HG02885 (cell line): ENCODE results near the gene PITRM1.
A peak's percentile ranks its signal among the peaks of the same experiment; 100 is the strongest.
"Not testable (repeated sequence)": the region's sequence is repeated elsewhere in the genome, so short reads cannot be mapped to it uniquely, and the experiment has no call there.

Experiments
- ATAC-seq: cut with Tn5 transposase; IDR thresholded peaks from one replicate; pipeline ENCODE4 v1.9.1; 2021; ENCODE audit warnings: mild to moderate bottlenecking; ENCODE audit not compliant: unreplicated experiment, poor library complexity

The PITRM1 gene, protein sequence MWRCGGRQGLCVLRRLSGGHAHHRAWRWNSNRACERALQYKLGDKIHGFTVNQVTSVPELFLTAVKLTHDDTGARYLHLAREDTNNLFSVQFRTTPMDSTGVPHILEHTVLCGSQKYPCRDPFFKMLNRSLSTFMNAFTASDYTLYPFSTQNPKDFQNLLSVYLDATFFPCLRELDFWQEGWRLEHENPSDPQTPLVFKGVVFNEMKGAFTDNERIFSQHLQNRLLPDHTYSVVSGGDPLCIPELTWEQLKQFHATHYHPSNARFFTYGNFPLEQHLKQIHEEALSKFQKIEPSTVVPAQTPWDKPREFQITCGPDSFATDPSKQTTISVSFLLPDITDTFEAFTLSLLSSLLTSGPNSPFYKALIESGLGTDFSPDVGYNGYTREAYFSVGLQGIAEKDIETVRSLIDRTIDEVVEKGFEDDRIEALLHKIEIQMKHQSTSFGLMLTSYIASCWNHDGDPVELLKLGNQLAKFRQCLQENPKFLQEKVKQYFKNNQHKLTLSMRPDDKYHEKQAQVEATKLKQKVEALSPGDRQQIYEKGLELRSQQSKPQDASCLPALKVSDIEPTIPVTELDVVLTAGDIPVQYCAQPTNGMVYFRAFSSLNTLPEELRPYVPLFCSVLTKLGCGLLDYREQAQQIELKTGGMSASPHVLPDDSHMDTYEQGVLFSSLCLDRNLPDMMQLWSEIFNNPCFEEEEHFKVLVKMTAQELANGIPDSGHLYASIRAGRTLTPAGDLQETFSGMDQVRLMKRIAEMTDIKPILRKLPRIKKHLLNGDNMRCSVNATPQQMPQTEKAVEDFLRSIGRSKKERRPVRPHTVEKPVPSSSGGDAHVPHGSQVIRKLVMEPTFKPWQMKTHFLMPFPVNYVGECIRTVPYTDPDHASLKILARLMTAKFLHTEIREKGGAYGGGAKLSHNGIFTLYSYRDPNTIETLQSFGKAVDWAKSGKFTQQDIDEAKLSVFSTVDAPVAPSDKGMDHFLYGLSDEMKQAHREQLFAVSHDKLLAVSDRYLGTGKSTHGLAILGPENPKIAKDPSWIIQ

DNA sequence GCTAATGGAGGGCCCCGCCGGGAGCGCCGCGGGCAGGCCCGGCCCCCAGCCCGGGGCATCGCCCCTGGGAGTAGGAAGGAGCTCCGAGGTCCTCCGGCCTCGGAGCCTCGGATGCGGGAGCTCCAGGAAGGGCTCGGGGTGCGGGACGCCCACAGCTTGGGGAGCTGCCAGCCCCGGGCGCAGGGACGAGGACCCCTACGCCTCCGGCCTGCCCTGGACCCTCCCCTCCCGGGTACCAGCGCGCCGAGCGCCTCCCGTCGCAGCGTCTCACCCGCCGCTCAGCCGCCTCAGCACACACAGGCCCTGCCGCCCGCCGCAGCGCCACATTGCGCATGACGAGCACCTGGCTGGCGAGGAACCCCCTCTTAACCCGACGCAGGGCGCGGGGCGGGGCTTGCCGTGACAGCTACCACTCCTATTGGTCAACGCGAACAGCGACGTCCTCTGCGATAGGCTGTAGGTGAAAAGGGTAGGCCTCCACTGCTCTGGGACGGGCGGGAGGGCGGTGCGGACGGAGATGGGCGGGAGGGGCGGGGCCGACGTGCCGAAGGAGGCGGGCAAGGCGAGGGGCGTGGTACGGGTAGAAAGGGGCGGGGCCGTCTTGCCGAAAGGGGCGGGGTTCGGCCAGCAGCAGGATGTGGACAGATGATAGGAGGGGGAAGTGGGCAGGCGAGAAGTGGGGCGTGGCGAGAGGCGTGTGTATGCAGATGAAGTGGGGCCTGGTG is at the start of gene PITRM1:
Gene PITRM1, minus strand, starts transcription at position 337 of the 725 bp plus-strand sequence. Its CDS starts 10 bp downstream, at position 327.
- ATAC-seq: peak; percentile 95

DNA sequence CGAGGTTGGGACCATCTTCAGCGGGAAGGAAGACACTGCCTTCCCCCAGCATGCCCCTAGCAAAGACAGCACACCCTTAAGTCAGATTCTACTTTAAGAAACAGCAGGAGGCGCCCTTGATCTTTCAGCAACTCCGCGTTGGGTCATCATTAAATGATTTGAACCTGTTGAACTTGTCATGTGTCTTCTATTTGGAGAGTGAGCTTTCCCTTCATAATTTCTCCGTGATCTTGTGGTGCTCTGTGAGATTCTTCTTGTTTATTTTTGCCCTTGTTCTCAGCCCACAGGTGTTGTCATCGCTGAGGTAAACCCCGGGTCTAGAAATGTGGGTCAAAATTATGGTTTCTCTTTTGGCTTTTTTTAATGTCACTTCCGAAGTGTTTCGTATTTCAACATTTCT is 49.5 kb upstream of the PITRM1 start:
- no peak for ATAC-seq

DNA sequence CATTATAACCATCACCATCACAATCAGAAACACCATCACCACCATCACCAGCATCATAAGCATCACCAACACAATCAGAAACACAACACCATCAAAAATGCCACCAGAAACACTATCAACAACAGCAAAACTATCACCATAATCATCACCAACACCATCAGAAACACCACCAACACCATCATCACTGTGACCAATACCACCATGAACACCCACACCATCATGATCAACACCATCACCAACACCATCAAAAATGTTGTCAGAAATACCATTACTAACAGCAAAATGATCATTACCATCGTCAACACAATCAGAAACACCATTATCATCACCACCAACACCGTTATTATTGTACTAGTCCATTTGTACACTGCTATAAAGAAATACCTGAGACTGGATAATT is 49.0 kb upstream of the PITRM1 start:
- not testable (repeated sequence) for ATAC-seq

DNA sequence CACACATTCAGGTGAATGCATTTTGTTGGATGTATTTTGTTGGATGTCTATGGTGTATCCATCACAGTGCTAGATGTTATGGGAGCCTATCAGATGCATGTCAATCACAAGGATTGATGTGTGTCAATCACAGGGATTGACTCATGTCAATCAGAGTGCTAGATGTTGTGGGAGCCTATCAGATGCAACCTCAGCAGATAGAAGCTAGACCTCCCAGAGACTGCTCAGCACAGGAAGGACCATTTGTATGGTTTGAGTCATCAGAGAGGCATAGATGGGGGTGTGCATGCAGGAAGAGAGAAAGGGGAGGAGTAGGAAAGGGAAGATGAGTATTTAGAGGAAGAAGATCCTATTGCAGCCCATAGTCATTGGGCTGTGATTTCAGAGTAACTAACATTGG is 48.3 kb upstream of the PITRM1 start:
- ATAC-seq: no peak

DNA sequence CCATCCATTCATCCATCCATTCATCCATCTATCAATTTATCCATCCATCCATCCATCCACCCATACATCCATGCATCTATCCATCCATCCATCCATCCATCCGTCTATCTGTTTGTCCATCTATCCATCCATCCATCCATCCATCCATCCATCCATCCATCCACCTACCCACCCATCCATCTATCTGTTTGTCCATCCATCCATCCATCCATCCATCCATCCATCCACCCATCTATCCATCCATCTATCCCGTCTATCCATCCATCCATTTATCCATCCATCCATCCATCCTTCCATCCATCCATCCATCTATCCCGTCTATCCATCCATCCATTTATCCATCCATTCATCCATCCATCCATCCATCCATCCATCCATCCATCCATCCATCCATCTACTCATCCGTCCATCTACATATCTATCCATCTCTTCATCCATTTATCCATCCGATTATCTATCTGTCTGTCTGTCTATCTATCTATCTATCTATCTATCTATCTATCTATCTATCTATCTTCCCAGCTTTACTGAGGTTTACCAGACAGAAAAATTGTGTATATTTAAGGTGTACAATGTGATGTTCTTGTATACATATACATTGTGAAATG is 46.5 kb upstream of the PITRM1 start:
- ATAC-seq: not testable (repeated sequence)

DNA sequence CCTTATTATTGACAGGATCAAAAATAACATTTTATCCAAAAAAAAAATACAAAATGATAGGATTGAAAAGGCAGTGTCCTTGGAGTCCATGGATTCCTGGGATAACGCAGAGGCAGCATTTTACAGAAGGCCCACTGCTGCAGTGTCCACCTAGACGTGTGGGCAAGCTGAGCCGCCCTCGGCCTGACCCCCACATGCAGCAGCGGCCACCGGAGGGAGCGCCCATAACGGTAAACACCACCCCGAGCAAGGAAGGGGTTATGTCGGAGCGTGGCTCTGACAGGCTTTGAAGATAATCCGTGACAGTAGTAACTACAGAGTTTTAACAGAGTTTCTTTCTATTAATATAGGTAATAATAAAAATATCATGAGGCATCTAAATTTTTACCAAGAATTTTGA is 45.3 kb upstream of the PITRM1 start:
- no peak for ATAC-seq

DNA sequence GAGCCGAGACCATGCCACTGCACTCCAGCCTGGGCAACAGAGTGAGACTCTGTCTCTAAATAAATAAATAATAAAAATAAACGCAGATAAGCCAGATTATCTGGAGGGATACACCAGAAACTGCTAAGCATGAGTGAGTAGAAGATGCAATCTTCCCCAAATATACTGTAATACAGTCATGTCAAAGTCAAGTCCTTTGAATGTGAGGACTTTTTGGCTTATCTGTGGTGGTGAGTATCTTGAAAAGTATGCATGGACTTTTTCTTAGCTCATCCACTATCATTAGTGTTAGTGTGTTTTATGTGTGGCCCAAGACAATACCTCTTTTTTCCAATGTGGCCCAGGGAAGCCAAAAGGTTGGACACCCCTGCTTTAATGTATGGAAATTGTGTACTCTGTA is 44.7 kb upstream of the PITRM1 start:
- ATAC-seq: no peak

DNA sequence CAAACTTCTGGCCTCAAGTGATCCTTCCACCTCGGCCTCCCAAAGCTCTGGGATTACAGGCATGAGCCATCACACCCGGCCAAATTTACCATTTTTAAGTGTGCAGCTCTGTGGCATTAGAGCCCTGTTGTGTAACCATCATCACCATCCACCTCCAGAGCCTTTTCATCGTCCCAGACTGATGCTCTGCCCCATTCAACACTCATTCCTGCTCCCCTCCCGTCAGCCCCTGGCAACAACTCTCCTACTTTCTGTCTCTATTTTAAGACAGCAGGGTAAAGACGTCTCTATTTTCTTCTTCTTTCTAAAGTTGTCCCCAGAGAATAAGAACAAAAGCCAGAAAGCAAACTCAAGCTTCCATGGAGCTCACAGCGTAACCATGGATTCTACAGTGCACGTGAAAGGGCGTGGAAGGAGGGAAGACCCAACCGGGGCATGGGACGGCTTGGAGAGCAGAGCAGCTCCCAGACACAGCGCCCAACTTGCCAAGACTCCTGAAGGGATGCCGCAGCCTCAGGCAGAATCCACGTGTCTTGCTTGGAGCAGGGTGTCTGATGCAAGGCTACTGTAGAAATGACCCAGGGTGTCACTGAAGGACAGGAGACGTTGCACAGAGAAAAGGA is 42.7 kb upstream of the PITRM1 start:
- no peak for ATAC-seq

DNA sequence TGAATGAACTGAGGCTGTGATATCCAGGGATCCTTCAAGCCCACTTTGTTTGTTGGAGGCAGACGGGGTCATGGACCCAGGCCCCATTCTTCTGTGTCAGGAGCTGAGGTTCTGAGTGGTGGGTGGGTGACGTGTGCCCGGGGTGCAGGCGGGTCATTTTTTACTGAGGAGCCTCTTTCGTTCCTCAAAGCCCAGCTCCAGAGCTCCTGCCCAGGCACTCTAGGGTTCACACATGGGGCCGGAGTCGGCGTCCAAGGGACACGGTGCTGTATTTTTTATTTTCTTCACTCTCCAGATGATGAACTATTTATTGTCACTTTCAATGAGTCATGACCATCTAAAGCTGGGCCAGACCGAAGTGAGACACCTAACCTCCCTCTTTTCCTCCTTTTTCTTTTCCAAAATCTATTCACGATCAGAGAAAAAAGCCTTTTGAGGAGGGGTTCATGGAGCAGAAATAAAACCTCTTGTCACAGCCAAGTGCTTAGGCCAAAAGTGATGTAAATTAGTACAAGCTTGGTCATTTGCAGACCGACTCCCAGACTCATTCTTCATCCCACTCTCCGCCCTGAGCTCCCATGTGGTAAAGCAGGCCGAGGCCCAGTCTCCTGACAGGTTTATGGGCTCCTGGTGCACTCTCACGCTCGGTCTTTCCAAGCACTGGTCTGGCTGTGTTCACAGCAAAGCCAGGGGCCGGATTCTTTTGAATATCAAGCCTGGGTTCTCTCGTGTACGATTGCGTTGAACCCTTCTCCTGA is 41.4 kb upstream of the PITRM1 start:
- ATAC-seq: no peak

DNA sequence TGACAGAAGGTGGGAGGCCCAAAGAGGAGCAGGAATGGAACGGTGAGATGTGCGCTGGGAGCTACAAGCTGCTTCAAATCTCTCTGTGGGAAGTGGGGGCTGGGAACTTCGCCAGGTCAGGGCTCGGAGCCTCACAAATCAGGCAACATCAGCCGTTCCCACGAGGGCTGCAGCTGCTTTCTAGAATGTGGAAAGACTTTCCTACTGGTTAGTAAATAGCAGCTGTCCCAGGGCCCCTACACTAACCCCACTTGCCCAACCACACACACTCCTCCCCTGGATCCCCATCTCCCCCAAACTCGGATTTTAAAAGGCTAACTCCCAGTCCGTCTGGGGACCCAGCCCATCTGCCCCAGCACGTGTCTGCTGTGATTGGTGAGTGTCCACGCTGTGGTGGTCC is 40.6 kb upstream of the PITRM1 start:
- ATAC-seq: no peak

DNA sequence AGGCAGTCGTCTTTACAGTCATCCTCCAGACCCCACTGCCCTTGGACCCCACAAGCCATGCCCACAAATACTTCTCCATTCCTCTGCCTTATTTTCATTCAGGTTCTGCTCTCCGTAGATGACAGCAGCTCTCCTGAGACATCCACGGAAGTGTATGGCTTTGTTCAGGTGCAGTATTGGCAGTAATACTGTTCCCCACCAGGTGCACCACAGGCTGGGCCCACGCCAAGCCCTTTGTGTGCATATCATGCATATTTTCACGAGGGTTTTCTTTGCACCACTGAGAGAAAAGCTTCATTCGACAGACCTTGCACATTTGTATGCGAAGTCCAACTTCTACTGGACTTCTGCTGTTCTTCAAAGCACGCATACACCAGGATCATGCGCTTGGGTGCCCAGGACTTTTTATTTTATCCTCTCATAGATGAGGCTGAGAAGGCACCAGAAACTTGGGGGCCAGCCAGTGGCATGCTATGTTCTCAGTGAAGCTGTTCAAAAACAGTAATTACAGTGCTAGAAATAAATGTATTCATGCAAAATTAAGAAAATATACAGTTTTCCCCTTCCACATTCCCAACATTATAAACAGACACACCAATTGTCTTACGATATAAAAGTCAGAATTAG is 37.8 kb upstream of the PITRM1 start:
- ATAC-seq: no peak

DNA sequence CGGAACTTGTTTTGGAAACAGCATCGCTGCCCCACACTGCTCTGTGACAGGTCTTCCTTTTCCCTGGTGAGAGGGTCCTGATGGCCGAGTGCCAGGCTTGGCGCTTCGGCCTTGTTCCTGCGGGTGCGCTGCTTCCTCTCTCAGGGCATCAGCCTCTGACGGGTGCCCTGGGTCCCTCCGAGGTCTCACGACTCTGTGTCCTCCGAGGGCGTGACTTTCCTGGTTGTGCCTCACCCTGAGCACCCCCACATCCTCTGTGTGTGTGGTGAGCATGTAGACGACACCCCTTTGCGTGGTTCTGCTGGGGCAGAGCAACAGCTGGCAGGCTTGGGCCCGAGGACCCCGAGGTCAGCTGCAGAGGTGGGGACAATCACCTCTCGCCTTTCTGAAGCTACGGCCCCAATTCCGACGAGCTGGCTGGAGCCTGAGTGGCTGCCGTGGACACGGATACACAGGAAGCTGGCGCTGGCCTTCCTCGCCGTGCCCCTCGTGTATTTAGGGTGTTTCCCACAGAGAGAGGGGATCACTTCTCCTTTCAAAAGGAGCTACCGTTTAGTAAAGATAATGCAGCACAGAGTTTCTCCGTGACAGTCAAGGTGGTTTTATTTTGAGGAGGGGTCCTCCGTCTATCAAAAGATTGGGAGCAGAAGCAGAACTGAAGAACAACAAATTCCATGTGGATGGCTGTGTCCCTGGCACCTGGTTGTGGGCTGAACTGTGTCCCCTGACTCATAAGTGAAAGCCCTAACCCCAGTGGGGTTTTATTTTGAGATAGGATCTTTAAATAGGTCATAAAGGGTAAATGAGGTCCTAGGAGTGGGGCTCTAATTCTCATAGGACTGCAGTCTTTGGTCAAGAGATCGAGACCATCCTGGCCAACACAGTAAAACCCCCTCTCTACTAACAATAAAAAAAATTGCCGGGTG is 36.2 kb upstream of the PITRM1 start:
- no peak for ATAC-seq

DNA sequence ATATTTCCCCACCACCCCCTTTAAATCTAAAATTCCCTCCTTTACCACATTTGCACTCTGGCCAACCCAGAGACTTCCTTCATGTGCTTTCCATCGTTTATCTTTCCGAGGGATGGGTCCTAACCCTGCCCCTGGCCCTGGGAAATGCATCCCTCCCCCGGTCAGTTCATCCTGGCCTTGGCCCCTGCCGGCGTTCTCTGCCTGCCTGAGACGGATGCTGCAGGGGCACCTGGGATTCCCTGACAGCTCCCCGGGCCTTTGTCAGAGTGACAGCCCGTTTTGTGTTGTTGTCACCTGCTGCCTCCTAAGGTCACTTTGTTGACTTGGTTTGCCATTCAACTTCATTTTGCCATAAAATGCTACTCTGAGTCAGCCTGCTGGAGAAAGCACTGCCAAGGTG is 34.8 kb upstream of the PITRM1 start:
- no peak for ATAC-seq

DNA sequence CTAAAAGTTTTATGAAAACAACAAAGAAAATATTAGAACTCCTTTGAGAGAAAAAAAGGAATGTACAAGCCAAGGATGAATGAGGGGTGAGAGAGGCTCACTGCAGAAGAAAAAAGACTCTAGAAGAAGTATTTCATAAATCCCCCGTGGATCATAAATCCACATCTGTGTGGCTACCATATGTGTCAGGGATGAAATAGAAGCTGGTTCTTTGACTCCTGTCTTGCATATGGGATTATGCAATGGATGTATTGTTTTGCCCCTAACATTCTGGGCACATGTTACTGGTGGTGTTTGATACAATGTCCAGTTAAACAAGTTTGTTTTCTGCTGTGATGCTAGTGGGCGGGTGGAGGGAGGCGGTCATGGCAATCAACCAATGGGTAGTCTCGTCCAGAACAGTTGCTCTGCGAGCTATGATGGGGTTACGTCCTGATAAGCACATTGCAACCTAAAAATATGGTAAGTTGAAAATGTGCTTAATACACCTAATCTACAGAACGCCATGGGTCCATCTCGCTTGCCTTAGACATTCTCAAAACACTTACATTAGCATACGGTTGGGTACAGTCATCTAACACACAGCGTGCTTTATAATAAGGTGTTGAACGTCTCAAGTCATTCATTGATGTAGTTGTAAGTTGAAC is 34.1 kb upstream of the PITRM1 start:
- no peak for ATAC-seq

DNA sequence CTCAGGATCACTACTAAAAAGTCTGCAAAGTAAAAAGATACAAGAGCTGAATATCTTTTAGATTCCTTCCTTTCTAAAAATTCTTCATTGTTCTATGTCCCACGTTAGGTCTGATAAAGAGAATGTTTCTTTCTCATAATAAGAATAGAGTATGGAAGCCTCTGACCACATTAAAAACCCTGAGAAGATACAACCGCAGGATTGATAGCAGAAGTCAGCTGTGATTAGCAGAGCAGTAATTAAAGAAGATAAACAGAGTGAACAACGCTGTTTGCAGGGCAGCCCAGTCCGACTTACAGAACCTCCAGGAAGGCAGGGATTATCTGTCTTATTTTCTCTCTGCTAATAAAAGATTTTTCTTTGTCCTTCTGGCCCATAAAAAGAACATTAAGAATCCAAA is 31.4 kb upstream of the PITRM1 start:
- ATAC-seq: no peak

DNA sequence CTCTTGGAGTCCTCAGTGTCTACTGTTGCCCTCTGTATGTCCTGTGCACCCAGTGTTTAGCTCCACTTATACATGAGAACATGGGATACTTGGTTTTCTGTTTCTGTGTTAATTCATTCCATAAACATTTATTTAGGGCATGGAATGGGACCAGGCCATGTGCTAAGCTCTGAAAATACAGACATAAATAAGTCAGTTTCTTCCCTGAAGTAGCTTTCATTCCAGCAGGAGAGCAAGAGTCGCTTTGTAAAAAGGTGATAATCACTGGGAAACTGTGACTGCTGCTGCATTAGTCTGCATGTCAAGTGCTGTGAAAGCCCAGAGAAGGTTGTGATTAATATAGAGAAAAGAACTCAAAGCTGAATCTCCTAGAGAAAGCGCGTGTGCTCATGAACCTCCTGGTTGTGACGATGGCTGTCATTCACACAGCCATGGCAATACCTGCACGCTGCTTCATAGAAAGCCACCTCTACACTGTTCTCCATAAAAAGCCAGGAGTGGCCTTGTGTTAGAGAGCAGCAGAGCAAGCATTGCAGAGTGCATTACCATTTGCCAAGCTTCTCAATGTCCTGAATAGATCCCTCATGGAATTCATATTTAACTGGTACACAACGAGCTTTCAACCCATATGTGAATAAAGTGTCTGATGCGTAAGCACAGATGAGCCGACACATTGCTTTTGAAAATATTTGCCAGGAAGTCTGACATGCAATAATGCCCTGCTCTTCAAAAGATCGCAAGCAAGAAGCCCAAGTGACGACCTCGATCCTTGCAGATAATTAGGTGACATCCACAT is 30.6 kb upstream of the PITRM1 start:
- ATAC-seq: no peak
